Fibroblast of peridontal ligament (primary cell): ENCODE measurements around the gene SOX6.

Source experiments
- DNase-seq: peaks from one replicate; pipeline ENCODE4 v3.0.0-alpha.2; 2010; ENCODE audit errors: extremely low read depth

The SOX6 gene

DNA sequence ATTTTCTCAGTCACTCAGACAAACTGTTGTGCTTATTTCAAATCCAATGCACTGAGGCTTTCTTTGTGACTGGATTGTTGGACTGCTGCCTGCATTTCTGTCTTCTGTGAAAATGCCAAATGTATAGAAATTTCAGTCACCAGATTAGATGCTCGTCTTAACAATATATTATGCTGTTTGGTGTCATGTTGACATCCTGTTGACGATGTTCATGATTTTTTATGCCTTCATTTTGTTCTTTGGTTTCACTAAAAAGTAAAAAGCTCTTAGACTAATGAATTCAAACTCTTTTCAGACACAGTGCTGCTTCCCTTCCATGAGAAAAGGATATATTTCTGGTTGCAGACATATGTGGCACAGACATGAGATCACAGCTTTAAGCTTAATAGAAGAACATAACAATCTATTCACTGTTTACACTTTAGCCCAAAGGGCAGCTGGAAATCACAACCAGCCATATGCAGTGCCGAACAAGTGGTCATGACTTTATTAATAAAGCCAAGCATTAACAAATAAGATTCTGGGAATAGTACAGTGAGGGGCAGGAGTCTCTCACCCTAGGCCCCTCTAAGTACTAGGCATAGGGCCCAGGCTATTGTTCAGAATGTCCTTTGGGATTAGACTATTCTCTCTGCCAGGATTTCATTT, 9.4 kb upstream of the SOX6 start:
- peak; percentile 29 for DNase-seq

DNA sequence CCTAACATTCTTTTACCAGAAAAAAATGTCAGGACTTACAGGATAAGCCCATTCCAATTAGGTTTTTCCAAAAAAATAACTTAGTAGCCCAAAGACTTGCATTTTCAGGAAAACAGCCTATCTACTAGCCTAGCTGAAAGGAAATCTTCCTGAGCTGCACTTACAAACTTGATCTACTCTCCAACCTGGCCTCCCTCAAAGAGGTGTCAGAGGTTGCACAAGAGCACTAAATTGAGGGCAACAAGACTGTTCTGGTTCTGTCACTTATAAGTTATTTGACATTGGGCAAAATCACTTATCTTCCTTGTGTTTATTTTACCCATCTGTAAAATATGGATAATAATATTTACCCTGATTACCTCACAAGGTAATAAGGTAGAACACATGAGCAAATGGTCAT, 7.9 kb upstream of the SOX6 start:
- no peak for DNase-seq

DNA sequence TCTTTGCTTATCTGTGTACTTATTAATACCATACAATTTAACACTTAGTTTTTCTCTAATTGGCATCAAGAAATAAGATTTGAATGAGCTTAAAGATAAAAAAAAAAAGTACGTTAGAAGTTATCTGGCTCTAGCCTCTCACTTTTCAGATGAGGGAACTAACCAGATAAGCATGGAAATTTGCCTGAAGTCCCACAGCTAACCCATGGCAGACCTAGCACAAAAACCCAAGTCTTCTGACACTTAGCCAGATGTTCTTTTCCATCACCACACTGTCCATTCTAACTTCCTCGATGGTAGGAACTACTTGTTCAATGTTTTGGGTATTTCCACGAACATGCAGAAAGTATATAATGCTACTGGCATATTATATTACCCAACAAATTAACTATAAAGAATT, 7.4 kb upstream of the SOX6 start:
- no peak for DNase-seq

DNA sequence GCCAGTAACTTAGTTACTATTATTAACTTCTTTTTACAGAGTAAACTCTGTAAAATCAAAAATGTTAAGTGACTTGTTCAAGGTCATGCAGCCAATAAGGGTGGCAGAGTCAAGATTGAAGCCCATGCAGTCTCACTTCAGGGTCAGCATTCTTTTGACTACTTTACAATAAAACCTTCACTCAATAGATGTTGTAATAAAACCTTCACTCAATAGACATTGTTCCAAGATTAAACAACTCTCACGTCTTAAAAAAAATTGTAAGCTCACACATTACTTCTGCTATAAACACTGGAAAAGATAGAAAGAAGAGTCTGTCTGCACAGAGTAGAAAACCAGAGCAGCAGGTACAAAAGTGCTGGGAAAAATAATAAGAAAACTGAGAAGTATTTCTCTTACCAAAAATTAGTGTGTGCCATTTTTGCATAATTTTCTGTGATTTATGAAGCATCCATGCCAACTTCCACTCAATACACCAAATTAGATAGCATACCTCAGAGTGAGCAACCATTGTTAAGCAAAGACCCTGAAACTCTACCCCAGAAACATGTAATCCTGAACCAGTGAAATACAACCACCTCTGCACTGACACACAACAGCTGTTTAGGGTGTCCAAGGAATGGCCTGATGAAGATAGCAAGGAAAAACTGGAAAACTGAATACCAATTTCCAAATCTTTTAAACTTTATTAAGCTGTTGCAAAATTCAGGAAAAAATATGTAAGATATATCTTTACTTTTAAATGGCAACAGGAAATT, 4.9 kb upstream of the SOX6 start:
- no peak for DNase-seq

DNA sequence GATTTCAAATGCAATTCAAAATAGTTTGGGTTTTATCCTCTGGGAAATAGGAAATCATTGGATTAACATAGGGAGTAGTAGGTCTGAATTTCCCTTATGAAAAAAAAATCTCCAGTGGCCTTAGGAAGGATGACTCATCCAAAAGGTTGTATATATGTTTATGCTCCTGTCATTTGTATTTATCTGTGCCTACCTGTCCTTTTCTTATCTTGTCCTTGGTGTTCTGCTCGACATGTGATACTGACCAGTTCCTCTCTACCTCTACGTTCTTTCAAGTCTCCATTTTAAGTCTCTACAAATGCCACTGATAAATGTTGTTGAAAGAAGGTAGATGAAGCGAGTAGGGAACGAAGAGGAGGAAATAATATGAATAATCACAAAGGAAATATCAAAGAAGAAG, 3.0 kb upstream of the SOX6 start:
- no peak for DNase-seq

DNA sequence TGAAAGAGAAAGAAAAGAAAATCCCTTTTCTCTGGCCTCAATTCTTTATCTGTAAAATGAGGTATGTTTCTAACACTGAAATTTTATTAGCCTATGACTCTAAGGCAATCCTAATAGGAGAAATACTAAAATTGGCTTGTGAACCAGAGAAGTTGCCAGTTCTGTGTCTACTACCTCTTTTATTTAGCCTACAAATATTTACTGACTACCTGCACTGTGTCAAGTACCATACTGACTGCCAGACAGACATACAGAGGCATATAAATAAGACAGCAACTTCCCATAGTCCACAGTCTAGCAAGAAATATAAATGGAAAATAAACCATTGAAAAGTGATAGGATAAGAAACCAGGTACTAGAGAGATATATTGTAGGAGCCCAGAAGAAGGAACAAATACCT, 2.4 kb upstream of the SOX6 start:
- no peak for DNase-seq

DNA sequence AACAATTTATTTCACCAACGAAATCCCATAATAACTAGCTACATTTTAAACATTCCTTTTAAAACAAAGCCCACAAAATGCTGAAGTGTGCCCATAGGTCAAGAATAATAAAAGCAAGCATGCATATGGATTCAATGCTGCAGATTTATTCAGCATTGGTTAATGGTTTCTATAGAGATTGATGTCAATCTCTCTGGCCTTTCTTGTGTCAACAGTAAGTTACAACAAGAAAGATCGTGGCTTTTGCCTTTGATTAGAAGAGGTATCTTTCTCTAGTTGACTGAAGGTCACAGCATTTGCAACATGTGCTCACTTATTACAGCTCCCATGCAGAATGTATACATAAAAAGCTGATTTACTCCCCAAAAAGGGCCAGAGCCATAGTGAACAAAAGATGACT, 1.4 kb upstream of the SOX6 start:
- DNase-seq: no peak

DNA sequence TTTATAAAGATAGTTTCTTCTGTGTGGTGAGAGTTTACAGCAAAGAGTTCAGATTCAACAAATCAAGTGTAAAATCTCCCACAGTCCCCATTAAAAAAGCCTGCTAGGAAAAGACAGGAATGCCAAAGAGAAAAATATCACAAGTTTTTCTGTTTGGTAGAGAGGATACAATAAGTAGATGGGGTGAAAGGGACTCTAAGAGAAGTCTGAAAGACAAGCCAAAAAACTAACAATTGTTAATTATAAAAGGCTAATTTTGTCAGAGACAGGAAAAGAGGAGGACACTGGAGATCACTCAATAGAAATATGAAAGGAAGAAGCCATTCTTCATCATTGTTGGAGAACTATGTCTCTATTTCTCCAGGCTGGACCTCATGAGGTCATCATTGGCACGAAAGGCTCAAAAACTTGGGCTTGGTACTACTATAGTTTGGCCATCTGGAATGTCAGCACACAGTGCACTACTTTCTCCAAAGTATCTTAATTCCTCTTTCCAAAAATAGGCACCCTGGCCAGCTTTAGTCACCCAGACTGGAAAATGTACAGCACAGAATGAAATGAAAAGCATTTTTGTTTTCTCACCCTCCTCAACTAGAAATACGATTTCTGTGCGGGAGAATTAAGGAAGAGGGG, 531 bp upstream of the SOX6 start:
- DNase-seq: peak; percentile 87

DNA sequence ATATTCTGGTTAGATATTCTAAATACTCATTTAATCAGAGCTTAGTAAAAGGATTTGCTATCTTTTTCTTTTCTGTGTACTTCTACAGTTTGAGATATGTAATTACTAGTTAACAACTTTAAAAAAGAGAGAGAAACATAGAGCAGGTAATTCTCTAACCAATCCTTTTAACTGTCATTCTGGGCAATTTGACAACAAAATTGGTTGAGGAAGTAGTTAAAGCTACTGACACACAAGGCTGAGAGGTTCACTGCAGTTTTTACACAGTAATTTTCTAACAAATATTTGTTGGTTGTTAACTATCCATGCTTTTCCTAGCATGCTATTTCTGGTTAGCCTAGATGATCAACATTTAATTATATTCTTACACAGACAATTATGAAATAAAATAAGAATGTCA, 3.6 kb downstream of the SOX6 start:
- no peak for DNase-seq

DNA sequence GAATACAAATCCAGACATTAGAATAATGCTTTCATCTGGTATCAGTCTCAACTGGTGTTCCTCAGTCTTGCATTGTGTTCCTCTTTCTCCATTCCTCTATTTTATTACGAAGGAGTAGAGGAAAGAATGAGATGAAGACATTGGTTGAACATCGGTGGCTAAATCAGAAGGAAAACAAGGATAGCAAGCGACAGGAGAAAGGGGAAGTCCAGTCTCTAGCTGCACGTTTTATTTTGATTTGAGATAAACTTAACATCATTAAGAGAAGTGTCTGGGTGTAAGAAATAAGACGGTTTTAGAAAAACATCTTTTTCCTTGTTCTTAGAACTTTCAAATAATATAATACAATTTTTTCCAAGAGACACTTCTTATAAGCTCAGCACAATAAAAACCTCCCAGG, 6.2 kb downstream of the SOX6 start:
- DNase-seq: no peak

DNA sequence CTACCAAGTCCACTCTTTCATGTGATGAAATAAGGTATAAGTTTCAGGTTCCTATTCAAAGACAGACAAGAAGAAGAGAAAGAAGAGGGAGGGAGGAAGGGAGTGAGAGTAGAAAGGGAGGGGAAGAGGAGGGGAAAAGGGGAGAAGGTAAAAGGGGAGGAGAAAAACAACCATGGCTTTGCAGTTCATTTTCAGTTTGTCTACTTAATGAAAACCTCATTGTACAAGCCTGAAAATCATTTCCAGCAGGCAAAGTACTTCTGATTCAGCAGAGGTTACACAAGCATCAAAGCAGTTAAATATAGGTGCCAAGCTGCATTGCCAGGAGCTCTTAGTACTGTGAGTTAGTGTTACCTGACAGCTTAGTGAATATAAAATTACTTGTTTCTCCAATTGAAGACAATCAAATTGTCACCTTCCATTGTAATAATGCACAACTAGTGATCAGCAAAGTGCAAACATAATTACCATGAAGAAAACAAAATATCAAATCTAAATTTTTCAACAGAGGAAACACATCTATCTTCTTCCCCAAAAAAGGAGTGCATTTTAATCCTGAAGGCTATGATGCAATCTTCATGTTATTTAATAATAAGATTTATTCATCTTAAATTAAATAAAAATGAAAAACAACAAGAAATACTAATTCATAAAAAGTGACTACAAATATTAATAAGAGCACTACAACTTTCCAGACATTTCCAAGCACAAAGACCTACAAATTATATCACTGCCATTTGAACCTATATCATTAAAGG, 8.2 kb downstream of the SOX6 start:
- DNase-seq: peak; percentile 81

DNA sequence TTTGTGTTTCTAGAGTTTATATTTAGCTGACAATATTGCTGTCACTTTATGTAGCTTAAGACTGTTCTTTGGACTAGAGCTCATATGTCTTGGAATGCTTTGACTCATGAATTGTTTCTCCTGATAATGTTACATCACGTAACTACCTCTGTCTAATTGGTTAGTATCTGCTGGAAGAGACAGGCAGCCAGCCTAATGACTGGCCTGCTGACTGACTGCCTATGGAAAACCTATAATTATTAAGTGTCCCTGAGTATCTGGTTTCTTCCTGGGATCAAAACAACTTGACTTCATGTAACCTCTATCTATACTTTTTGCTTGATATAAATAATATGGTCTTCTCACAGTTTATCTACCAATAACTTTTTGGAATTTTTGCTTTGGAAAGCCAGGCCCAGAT, 9.4 kb downstream of the SOX6 start:
- peak; percentile 50 for DNase-seq

DNA sequence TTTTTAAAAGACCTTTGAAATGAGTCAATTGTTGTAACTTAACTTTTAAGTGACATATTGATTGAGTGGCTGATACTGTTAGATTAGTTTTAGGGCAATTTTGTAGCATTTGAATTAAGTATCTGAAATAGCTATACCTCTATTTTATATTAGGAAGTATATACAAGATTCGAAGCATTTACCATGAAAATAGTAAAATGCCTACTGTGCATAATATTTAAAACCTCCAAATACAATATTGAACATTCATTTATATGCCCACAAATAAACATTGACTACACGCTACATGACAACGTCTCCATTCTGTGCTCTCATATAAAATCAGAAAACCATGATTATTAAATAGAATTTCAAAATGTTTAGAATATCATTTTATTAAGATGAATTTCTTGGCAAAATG, 14.5 kb downstream of the SOX6 start:
- no peak for DNase-seq

DNA sequence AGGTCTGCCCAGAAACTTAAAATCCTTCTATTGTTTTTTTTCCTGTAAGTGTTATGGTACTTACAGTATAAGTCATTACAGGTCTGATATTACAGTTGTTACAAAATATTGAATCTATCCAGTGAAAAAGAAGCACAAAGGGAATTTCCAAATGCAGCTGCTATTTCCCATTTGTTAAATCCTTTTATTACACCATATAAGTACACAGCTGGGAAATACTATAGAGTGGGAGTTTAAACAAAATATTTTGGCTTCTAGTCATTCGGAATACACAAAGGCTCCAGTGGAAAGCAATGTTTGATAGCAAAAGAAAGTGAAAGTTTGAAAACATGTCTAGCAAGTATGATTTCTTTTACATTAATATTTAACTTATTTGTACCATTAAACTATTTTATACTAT, 18.0 kb downstream of the SOX6 start:
- DNase-seq: peak; percentile 67

DNA sequence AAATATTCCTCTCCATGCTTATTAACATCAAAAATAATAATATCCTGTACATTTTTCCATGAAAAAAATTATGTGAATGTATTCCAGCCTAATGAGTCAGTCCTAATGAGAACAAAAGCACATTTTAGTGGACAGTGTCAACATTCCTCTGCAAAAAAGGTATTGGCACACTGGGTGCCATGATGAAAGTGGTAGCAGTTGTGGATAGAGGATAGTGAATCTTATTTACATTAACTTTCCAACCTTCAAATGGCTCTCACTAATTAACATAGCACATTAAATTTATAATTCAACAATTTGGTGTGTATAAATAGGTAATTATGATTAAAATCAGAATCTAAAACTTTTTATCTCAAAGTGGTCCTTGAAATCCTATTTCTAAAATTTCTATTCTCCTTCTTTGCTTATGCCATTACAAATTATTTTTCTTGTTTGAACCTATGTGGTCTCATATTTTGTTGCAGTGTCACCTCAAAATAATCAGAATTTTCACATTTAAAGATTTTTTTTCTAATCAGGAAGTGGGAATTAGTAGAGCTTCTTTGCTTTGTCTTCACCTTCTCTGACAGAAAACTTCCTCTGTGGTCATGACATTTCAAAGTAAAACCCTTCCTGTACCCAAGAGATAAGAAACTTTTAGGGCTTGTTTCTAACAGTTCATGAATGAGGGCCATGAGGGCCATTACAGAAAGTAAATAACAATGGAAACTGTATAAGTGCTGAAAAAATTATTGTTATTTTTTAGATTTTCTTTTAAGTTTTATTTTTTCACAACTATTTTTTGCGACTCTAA, 18.7 kb downstream of the SOX6 start:
- no peak for DNase-seq

DNA sequence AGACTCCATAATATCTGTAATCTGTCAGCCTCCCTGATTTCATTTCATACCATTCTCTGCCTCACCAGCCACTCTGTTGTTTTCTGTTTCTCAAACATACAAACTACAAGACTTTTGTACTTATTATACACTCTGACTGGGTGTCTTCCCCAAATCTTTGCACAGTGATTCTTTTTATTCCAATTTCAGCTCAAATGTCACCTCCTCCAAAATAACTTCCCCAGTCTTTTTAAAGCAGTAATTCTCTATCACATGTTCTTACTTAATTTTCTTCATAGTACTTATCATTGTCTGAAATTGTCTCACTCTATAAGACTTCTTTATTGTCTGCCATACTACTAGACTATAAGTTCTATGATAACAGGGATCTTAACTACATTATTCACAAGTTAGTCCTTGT, 19.6 kb downstream of the SOX6 start:
- no peak for DNase-seq

DNA sequence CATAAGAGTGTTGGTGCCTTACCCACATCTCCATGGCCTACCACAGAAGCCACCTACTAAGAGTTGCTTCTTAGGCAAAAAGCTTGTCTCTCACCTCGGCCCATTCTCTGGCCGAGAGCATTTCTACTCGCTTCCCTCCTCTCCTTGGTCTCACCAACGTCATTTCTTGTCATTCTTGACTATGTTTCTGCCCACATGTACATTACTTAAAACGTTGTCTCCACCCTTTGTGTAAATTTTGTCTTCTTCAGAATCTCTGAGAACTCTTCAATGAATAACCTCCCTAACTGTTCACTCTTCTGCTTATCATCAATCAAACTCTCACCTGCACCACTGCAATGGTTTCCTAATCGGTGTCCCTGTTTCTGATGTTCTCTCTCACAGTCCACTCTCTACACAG, 20.1 kb downstream of the SOX6 start:
- no peak for DNase-seq

DNA sequence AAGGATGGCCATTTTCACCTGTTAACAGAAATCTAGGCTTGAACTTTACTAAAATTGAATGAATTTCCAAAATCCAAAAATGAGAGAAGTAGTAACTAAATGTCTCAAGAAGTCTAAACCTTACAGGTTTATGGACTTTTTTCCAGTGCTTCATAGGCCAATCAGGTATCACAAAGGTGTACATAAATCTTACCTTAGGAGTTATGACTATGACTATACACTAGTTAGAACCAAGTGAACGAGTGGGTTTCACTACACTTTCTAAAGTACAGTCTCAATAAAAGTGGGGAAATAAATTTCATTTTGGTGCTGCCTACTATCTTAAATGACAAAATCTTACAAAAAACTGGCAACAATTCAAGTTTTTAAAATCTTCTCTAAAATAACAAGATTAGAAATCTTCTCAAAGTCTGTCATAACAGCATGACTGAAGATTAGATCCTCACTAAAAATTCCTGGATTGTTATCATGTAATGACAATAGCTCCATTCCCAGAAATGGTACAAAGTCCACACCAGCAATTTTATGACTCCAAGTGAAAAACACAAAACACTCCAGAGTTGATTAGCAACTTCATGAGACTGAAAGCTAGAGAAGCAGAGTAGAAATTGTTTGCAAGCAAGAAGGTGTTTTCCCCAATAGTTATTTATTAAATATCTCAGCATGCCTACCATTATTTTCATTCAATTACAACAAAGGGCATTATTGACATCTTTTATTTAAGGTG, 20.9 kb downstream of the SOX6 start:
- no peak for DNase-seq

DNA sequence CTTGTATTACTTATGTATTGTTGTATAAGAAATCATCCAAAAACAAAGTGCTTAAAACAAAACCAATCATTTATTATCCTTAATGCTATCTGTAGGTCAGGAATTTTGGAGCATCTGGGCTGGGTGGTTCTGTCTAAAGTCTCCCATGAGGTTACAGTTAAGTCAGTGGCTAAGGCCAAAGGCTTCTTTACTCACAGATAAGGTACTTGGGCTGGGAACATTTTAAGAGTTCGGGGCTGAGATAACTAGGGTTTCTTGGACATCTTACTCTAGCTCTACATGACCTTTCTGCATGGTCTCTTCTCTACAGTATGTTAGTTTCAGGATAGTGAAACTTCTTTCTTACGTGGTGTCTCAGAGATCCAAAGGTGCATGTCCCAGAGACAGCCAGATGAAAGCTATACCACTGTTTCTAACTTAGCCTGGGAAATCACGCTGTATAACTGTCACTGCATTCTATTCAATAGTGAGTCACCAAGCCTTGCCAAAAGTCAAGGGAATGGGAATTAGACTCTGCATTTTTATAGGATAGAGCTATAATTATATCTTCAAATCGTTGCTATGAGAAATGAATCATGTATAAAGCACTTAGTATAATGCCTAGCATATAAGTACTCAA, 29.6 kb downstream of the SOX6 start:
- peak; percentile 41 for DNase-seq

DNA sequence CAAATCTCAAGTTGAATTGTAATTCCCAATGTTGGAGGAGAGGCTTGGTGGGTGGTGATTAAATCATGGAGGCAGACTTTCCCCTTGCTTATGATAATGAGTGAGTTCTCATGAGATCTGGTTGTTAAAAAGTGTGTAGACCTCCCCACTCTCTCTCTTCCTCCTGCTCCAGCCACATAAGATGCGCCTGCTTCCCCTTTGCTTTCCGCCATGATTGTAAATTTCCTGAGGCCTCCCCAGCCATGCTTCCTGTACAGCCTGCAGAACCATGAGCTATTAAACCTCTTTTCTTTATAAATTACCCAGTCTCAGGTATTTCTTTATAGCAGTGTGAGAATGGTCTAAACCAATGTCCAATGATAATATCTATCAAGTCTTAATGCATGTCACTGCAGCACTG, 34.2 kb downstream of the SOX6 start:
- DNase-seq: no peak

DNA sequence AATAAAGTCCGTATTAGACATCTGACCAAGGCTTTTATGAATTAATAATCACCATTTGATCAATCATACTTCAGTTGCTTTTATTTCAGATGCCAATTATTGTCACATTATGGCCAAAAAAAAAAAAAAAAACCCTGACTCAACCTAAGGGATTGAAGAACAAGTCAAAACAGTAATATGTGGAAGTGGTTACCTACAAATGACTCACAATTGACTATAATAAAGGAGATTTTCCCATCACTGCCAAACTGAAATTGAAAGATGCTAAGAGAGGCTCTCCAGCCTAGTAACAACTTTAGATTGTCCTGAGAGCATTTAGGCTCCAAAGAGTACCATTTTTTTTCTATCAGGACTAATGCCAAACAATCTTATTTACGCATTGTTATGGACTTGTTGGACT, 35.2 kb downstream of the SOX6 start:
- no peak for DNase-seq
